HepG2 (cell line): ENCODE measurements around the gene HMGN4. TPM values are rescaled to one million over a fixed set of nuclear protein-coding genes. Genes with fewer than 3 reads are reported as not detected.

ENCODE experiments used
- ASH2L ChIP-seq: fragments of 300-600, 200-600 bp; sonication (generic); IDR thresholded peaks from 2 replicates; pipeline ENCODE4 v1.7.0; 2017; ENCODE audit warnings: low read depth, mild to moderate bottlenecking, moderate library complexity, mixed read lengths, low read length; ENCODE audit not compliant: insufficient read length
- HCFC1 ChIP-seq: fragments of 150-350 bp; IDR thresholded peaks from 2 replicates; pipeline ENCODE4 v1.6.1; 2014; ENCODE audit warnings: low read depth, low read length
- NR3C1 ChIP-seq: sonication (generic); formaldehyde crosslinking; IDR thresholded peaks from 2 replicates; pipeline ENCODE4 v1.4.0; 2020; ENCODE audit warnings: missing genetic modification reagents
- RARG ChIP-seq: sonication (generic); formaldehyde crosslinking; IDR thresholded peaks from 2 replicates; pipeline ENCODE4 v1.4.0; 2020; ENCODE audit warnings: low read depth, mild to moderate bottlenecking, missing genetic modification reagents
- SIN3A ChIP-seq: IDR thresholded peaks from 2 replicates; pipeline ENCODE4 v1.6.1; 2011; ENCODE audit warnings: low read depth, mild to moderate bottlenecking, control low read depth, low read length, borderline replicate concordance
- ZNF33B ChIP-seq: sonication (generic); formaldehyde crosslinking; IDR thresholded peaks from 2 replicates; pipeline ENCODE4 v1.5.1; 2020; ENCODE audit warnings: mild to moderate bottlenecking, missing genetic modification reagents
- ZNF343 ChIP-seq: sonication (generic); formaldehyde crosslinking; IDR thresholded peaks from 2 replicates; pipeline ENCODE4 v1.4.0; 2020; ENCODE audit warnings: mild to moderate bottlenecking, missing genetic modification reagents
- ZNF44 ChIP-seq: sonication (generic); formaldehyde crosslinking; IDR thresholded peaks from 2 replicates; pipeline ENCODE4 v1.5.1; 2020; ENCODE audit warnings: mild to moderate bottlenecking, missing genetic modification reagents
- ZNF768 ChIP-seq: sonication (generic); formaldehyde crosslinking; IDR thresholded peaks from 2 replicates; pipeline ENCODE4 v1.4.0; 2020; ENCODE audit warnings: missing genetic modification reagents
- ZSCAN31 ChIP-seq: sonication (generic); formaldehyde crosslinking; IDR thresholded peaks from 2 replicates; pipeline ENCODE4 v1.5.0; 2020; ENCODE audit warnings: low read depth, mild to moderate bottlenecking, missing genetic modification reagents
- polyA plus RNA-seq, 8 experiments: library from polyadenylated mRNA; depleted of rRNA in 3 of 8; stranded (reverse) in 7 of 8; unstranded in 1 of 8; fragments of >200 nt; fragmentation: Illumina TruSeq in 4 of 8; extraction: Trizol in 4 of 8; gene quantifications; 2 replicates each; pipeline versions ENCODE4 v1.2.1 to v1.2.3, GENCODE V29; 2011 to 2016; ENCODE audit warnings: low read depth in 4 of 8, missing spikeins in 1 of 8, mixed read lengths in 1 of 8; ENCODE audit not compliant: insufficient read depth in 1 of 8
- total RNA-seq, 5 experiments: library from RNA; depleted of rRNA; stranded (reverse); fragments of >200 nt; fragmentation: Illumina TruSeq; extraction: Trizol; gene quantifications; 2 replicates each; pipeline ENCODE4 v1.2.3, GENCODE V29; 2016; ENCODE audit warnings: low read depth in 1 of 5
- TF ChIP-seq, protein P1 (sequence below), 2 experiments: fragments of 450-650 bp in 1 of 2; sonication (generic) in 1 of 2; formaldehyde crosslinking in 1 of 2; IDR thresholded peaks; 2 replicates each; pipeline versions ENCODE4 v1.6.1 to v1.8.0; 2016 to 2022; ENCODE audit warnings: antibody characterized with exemption in 1 of 2, mild to moderate bottlenecking in 1 of 2, missing genetic modification reagents in 1 of 2
- TF ChIP-seq, protein P2 (sequence below): sonication (generic); formaldehyde crosslinking; IDR thresholded peaks from 2 replicates; pipeline ENCODE4 v1.4.0; 2020; ENCODE audit warnings: mild to moderate bottlenecking, missing genetic modification reagents
- TF ChIP-seq, protein P3 (sequence below): sonication (generic); formaldehyde crosslinking; IDR thresholded peaks from 2 replicates; pipeline ENCODE4 v1.8.1; 2023; ENCODE audit warnings: missing genetic modification reagents, mild to moderate bottlenecking, borderline replicate concordance
- TF ChIP-seq, protein P4 (sequence below): sonication (generic); formaldehyde crosslinking; IDR thresholded peaks from 2 replicates; pipeline ENCODE4 v1.5.0; 2020; ENCODE audit warnings: missing genetic modification reagents, mild to moderate bottlenecking, borderline replicate concordance
- TF ChIP-seq, protein P5 (sequence below): sonication (generic); formaldehyde crosslinking; IDR thresholded peaks from 2 replicates; pipeline ENCODE4 v1.5.0; 2020; ENCODE audit warnings: missing genetic modification reagents

HMGN4 gene
- total and polyA plus RNA-seq, 2 of the 13 experiments (the other 11 are each of a cell fraction or from before 2014, with no cell fraction given): 39.9 to 52.1 TPM

DNA sequence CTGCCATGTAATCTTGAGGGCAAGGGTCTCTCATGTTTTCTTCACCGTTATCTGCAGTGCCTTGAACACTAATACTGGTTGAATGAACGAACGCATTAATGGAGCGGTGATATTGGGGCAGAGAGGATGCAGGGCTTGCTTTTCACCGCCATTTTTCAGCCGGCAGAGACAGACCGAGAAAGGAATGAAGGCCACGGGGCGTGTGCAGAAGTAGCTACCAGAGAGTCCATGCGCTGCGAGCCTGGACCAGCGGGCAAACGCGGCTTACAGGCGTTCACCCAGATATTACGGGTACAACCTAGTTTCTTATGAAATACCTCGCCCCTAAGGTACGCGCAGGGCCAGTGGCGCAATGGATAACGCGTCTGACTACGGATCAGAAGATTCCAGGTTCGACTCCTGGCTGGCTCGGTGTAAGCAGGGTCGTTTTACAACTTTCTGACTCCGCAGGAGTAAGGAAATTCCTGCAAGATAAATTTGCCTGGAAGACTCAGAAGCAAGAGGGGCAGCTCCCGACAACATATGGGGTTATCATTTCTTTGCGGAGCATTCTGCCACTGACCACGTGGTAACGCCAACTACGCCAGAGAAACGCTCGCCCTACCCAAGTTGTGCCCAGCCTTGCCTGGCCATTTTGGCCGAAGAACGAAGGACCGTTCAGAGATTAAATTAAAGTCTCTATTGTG lies 863 bp upstream of the HMGN4 start (continued):
- TF ChIP-seq, protein P1, sequence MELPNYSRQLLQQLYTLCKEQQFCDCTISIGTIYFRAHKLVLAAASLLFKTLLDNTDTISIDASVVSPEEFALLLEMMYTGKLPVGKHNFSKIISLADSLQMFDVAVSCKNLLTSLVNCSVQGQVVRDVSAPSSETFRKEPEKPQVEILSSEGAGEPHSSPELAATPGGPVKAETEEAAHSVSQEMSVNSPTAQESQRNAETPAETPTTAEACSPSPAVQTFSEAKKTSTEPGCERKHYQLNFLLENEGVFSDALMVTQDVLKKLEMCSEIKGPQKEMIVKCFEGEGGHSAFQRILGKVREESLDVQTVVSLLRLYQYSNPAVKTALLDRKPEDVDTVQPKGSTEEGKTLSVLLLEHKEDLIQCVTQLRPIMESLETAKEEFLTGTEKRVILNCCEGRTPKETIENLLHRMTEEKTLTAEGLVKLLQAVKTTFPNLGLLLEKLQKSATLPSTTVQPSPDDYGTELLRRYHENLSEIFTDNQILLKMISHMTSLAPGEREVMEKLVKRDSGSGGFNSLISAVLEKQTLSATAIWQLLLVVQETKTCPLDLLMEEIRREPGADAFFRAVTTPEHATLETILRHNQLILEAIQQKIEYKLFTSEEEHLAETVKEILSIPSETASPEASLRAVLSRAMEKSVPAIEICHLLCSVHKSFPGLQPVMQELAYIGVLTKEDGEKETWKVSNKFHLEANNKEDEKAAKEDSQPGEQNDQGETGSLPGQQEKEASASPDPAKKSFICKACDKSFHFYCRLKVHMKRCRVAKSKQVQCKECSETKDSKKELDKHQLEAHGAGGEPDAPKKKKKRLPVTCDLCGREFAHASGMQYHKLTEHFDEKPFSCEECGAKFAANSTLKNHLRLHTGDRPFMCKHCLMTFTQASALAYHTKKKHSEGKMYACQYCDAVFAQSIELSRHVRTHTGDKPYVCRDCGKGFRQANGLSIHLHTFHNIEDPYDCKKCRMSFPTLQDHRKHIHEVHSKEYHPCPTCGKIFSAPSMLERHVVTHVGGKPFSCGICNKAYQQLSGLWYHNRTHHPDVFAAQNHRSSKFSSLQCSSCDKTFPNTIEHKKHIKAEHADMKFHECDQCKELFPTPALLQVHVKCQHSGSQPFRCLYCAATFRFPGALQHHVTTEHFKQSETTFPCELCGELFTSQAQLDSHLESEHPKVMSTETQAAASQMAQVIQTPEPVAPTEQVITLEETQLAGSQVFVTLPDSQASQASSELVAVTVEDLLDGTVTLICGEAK (IDR thresholded peaks at IDR 0.05): no peak
- TF ChIP-seq, protein P1 (CRISPR knock-in tag; IDR thresholded peaks at IDR 0.05): peak; percentile 64
- peak; percentile 95; the same call in 1 of the 2 replicates for TF ChIP-seq ZSCAN31 (CRISPR knock-in tag)
- TF ChIP-seq ZNF343 (CRISPR knock-in tag): peak; percentile 58
- peak; percentile 63; the same call in 1 of the 2 replicates for TF ChIP-seq SIN3A
- no peak for TF ChIP-seq NR3C1 (CRISPR knock-in tag)
- TF ChIP-seq, protein P2, sequence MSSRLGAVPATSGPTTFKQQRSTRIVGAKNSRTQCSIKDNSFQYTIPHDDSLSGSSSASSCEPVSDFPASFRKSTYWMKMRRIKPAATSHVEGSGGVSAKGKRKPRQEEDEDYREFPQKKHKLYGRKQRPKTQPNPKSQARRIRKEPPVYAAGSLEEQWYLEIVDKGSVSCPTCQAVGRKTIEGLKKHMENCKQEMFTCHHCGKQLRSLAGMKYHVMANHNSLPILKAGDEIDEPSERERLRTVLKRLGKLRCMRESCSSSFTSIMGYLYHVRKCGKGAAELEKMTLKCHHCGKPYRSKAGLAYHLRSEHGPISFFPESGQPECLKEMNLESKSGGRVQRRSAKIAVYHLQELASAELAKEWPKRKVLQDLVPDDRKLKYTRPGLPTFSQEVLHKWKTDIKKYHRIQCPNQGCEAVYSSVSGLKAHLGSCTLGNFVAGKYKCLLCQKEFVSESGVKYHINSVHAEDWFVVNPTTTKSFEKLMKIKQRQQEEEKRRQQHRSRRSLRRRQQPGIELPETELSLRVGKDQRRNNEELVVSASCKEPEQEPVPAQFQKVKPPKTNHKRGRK (CRISPR knock-in tag): no peak; the same call in 1 of the 2 replicates
- TF ChIP-seq, protein P3, sequence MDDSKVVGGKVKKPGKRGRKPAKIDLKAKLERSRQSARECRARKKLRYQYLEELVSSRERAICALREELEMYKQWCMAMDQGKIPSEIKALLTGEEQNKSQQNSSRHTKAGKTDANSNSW (CRISPR knock-in tag): no peak; the same call in 1 of the 2 replicates
- peak; percentile 23; the same call in 1 of the 2 replicates for TF ChIP-seq ZNF33B (CRISPR knock-in tag)
- peak; percentile 70; the same call in 1 of the 2 replicates for TF ChIP-seq ZNF44
- peak; percentile 93 for TF ChIP-seq ZNF768
- TF ChIP-seq, protein P4, sequence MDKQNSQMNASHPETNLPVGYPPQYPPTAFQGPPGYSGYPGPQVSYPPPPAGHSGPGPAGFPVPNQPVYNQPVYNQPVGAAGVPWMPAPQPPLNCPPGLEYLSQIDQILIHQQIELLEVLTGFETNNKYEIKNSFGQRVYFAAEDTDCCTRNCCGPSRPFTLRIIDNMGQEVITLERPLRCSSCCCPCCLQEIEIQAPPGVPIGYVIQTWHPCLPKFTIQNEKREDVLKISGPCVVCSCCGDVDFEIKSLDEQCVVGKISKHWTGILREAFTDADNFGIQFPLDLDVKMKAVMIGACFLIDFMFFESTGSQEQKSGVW (CRISPR knock-in tag): no peak
- TF ChIP-seq, protein P5, sequence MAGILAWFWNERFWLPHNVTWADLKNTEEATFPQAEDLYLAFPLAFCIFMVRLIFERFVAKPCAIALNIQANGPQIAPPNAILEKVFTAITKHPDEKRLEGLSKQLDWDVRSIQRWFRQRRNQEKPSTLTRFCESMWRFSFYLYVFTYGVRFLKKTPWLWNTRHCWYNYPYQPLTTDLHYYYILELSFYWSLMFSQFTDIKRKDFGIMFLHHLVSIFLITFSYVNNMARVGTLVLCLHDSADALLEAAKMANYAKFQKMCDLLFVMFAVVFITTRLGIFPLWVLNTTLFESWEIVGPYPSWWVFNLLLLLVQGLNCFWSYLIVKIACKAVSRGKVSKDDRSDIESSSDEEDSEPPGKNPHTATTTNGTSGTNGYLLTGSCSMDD: no peak
- TF ChIP-seq RARG: no peak
- no peak for TF ChIP-seq ASH2L
- peak; percentile 50; the same call in 1 of the 2 replicates for TF ChIP-seq HCFC1
